ENCODE measurements around the gene ALG1. TPM values are rescaled to one million over a fixed set of nuclear protein-coding genes. Genes with fewer than 3 reads are reported as not detected.

ALG1 gene
- total RNA-seq, 2 experiments from 2014 or later: 12.8 to 14.1 TPM

DNA sequence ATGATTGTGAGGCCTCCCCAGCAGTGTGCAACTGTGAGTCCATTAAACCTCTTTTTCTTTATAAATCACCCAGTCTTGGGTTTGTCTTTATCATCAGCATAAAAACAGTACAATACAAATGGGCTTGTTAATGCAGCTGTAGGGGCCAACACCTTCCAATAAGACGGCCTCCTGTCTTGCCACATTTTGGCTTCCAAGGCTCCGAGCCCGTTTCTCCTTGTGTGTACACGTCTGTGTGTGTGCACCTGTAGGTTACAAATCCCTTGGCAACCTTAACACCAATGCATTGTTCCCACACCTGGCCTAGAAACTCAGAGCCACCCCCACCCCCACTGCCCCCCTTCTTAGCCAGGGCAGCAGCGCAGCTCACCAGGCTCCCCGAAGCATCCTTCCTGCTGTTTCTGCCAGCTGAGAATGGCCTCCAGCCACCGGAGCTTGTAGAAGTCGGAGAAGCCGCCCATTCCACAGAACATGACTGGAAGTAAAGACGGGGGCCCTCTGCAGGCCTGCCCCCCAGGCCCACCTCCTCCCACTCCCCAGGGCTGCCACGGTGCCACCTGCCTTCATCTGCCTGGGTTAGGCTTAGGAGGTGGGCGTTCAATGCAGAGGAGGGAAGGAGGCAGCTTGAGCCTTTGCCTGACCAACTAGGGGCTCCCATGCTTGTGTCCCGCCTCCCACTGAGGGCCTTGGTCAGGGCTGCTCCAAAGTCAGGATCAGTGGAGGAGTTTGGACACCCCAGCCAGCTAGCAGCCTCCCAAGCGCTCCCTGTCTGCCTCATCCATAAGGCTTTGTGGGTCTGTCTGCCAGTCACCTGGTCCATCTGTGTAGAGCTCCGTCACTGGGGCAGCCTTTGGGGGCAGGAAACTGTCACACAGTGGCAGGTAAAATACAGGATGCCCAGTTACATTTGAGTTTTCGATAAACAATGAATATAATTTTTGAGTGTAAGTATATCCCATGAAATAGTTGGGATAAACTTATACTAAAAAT is 16.5 kb upstream of the ALG1 start:
- Mint-ChIP-seq H3K4me1 (ENCODE audit: low read depth) (no peaks in the 10 kb centered on the region), H3K27ac (no peak overlapping the region), H3K9me3 (peaks cover 5% of the 10 kb centered on the region), H3K27me3 (no peaks in the 10 kb centered on the region), H3K36me3 (no peaks in the 10 kb centered on the region), H3K4me3 (no peak overlapping the region)
- intact Hi-C loops (cut with micrococcal nuclease): loop anchor here (5.0 kb wide), 1 partner anchor 37 kb away; no protein-coding TSS in a partner anchor
- DNase-seq: no peak
- POLR2A ChIA-PET: no interaction called here
- CTCF ChIA-PET: interaction anchor here (1.3 to 2.0 kb wide), 3 partner anchors 16 to 31 kb away, joined by 3 to 12 read pairs (median 4); no protein-coding TSS in a partner anchor

GRCh38 chr16:5056352-5056751 is 15.3 kb upstream of the ALG1 start:
- intact Hi-C loops (cut with micrococcal nuclease): loop anchor here (5.0 kb wide), 1 partner anchor 36 kb away; no protein-coding TSS in a partner anchor
- H3K4me3 Mint-ChIP-seq: no peak overlapping the region
- H3K27me3 Mint-ChIP-seq: no peaks in the 10 kb centered on the region
- no peaks in the 10 kb centered on the region for H3K4me1 Mint-ChIP-seq (ENCODE audit: low read depth)
- no peak overlapping the region for H3K27ac Mint-ChIP-seq
- DNase-seq: peak; percentile 59
- ChIA-PET POLR2A (no interaction called here), CTCF (interaction anchor here (0.7 to 2.0 kb wide), 5 partner anchors 16 to 36 kb away, joined by 3 to 12 read pairs (median 4); partner anchors contain the start of gene ALG1)
- no peaks in the 10 kb centered on the region for H3K9me3 Mint-ChIP-seq
- no peaks in the 10 kb centered on the region for H3K36me3 Mint-ChIP-seq

DNA sequence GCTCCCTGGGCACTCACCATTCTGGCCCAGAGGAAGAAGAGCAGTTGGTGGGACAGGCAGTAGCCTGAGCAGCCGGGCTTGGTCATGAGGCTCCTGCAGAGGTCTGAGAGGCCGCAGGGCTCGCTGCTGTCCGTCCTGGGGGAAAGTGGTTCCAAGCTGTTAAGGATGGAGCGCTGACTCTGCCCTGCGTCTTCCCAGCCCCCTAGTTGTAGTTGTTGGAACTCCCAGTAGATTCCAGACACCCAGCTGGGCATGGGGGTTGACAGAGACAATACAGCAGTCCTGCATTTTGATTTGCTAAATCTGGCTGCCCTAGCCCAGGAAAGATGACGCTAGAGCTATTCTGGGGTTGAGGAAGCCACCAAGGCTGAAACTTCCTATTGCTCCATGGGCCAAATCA is 13.2 kb upstream of the ALG1 start:
- POLR2A ChIA-PET: no interaction called here
- Mint-ChIP-seq H3K9me3 (no peaks in the 10 kb centered on the region), H3K27me3 (no peaks in the 10 kb centered on the region), H3K4me1 (ENCODE audit: low read depth) (no peaks in the 10 kb centered on the region), H3K4me3 (no peak overlapping the region), H3K36me3 (no peaks in the 10 kb centered on the region), H3K27ac (no peak overlapping the region)
- intact Hi-C loops (cut with micrococcal nuclease): loop anchor here (5.0 kb wide), 1 partner anchor 34 kb away; no protein-coding TSS in a partner anchor
- DNase-seq: no peak
- CTCF ChIA-PET: interaction anchor here (1.2 kb wide), 1 partner anchor 557 kb away, joined by 3 read pairs; no protein-coding TSS in a partner anchor

DNA sequence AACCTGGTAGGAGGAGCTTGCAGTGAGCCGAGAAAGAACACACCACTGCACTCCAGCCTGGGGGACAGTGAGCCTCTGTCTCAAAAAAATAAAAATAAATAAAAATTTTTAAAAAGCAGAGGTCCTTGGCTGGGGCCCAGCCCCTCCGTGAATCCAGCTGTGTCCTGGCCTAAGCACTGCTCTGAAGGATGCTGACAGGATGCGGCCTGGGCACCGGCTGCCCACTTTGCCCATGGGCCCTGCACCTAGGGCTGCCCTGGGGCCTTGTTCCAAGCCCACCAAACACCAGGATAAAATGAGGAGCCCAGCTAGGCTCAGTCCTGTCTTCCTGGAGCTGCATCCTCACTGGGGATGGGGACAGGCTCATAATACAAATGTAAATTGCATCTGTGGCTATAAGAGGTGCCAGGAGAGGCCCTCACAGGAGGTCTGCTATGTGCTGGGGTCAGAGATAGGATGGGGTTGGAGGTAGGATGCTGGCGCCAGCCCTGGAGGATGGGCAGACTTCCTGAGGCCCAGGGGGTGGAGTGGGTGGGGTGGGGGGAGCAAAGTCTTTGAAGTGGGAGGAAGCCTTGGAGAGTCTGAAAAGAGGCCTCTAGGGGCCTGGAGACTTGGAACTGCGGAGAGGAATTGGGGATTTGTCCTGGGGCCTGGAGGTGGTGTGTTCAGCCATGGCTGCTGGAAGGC is 12.1 kb upstream of the ALG1 start:
- no peaks in the 10 kb centered on the region for H3K4me1 Mint-ChIP-seq (ENCODE audit: low read depth)
- no peak for DNase-seq
- intact Hi-C loops (cut with micrococcal nuclease): loop anchor here (5.0 kb wide), 1 partner anchor 33 kb away; no protein-coding TSS in a partner anchor
- H3K4me3 Mint-ChIP-seq: no peak overlapping the region
- ChIA-PET CTCF (no interaction called here), POLR2A (no interaction called here)
- H3K36me3 Mint-ChIP-seq: no peaks in the 10 kb centered on the region
- H3K9me3 Mint-ChIP-seq: no peaks in the 10 kb centered on the region
- no peaks in the 10 kb centered on the region for H3K27me3 Mint-ChIP-seq
- H3K27ac Mint-ChIP-seq: no peak overlapping the region

GRCh38 chr16:5060073-5060641 is 11.5 kb upstream of the ALG1 start:
- no peak for DNase-seq
- no peaks in the 10 kb centered on the region for H3K4me1 Mint-ChIP-seq (ENCODE audit: low read depth)
- H3K4me3 Mint-ChIP-seq: no peak overlapping the region
- no peaks in the 10 kb centered on the region for H3K27me3 Mint-ChIP-seq
- H3K27ac Mint-ChIP-seq: no peak overlapping the region
- H3K9me3 Mint-ChIP-seq: no peaks in the 10 kb centered on the region
- no peaks in the 10 kb centered on the region for H3K36me3 Mint-ChIP-seq
- POLR2A ChIA-PET: no interaction called here
- intact Hi-C loops (cut with micrococcal nuclease): no loop called here
- CTCF ChIA-PET: interaction anchor here (1.4 kb wide), 1 partner anchor 32 kb away, joined by 3 read pairs; no protein-coding TSS in a partner anchor

- intact Hi-C loops (cut with micrococcal nuclease): no loop called here
- no peaks in the 10 kb centered on the region for H3K27me3 Mint-ChIP-seq
- no peaks in the 10 kb centered on the region for H3K4me1 Mint-ChIP-seq (ENCODE audit: low read depth)
- H3K4me3 Mint-ChIP-seq: no peak overlapping the region
- CTCF ChIA-PET: no interaction called here
- DNase-seq: no peak
- H3K9me3 Mint-ChIP-seq: no peaks in the 10 kb centered on the region
- H3K27ac Mint-ChIP-seq: no peak overlapping the region
- POLR2A ChIA-PET: no interaction called here
- H3K36me3 Mint-ChIP-seq: no peaks in the 10 kb centered on the region
Measured at GRCh38 chr16:5062051-5062450, 9.6 kb upstream of the ALG1 start.

- Mint-ChIP-seq H3K9me3 (no peaks in the 10 kb centered on the region), H3K27ac (no peak overlapping the region), H3K4me1 (ENCODE audit: low read depth) (no peaks in the 10 kb centered on the region), H3K36me3 (no peaks in the 10 kb centered on the region), H3K27me3 (no peaks in the 10 kb centered on the region), H3K4me3 (no peak overlapping the region)
- ChIA-PET CTCF (no interaction called here), POLR2A (no interaction called here)
- intact Hi-C loops (cut with micrococcal nuclease): no loop called here
- no peak for DNase-seq
Measured at GRCh38 chr16:5062790-5063765, 8.6 kb upstream of the ALG1 start.

GRCh38 chr16:5064915-5065314 is 6.7 kb upstream of the ALG1 start:
- no peaks in the 10 kb centered on the region for H3K9me3 Mint-ChIP-seq
- H3K4me1 Mint-ChIP-seq (ENCODE audit: low read depth): no peaks in the 10 kb centered on the region
- intact Hi-C loops (cut with micrococcal nuclease): no loop called here
- H3K36me3 Mint-ChIP-seq: no peaks in the 10 kb centered on the region
- ChIA-PET CTCF (interaction anchor here (1.0 kb wide), 1 partner anchor 20 kb away, joined by 3 read pairs; no protein-coding TSS in a partner anchor), POLR2A (no interaction called here)
- DNase-seq: no peak
- H3K27me3 Mint-ChIP-seq: no peaks in the 10 kb centered on the region
- no peak overlapping the region for H3K4me3 Mint-ChIP-seq
- H3K27ac Mint-ChIP-seq: no peak overlapping the region

- no peaks in the 10 kb centered on the region for H3K4me1 Mint-ChIP-seq (ENCODE audit: low read depth)
- no peak overlapping the region for H3K4me3 Mint-ChIP-seq
- ChIA-PET POLR2A (no interaction called here), CTCF (no interaction called here)
- H3K36me3 Mint-ChIP-seq: no peaks in the 10 kb centered on the region
- H3K27ac Mint-ChIP-seq: no peak overlapping the region
- H3K27me3 Mint-ChIP-seq: no peaks in the 10 kb centered on the region
- intact Hi-C loops (cut with micrococcal nuclease): no loop called here
- DNase-seq: no peak
- H3K9me3 Mint-ChIP-seq: no peaks in the 10 kb centered on the region
Measured at GRCh38 chr16:5065326-5065725, 6.3 kb upstream of the ALG1 start.

GRCh38 chr16:5065813-5066212 is 5.8 kb upstream of the ALG1 start, which contains the start of gene C16orf89:
Gene C16orf89, minus strand, starts transcription at chr16:5065956. Its CDS starts 48 bp downstream, at chr16:5065908.
- H3K27ac Mint-ChIP-seq: no peak within 1 kb of the TSS
- ChIA-PET POLR2A (no interaction called here), CTCF (no interaction called here)
- H3K4me3 Mint-ChIP-seq: no peak within 1 kb of the TSS
- H3K4me1 Mint-ChIP-seq (ENCODE audit: low read depth): peaks cover under 1% of the 10 kb centered on the region
- no peaks in the 10 kb centered on the region for H3K27me3 Mint-ChIP-seq
- intact Hi-C loops (cut with micrococcal nuclease): no loop called here
- DNase-seq: no peak
- H3K36me3 Mint-ChIP-seq: no peaks in the 10 kb centered on the region
- H3K9me3 Mint-ChIP-seq: no peaks in the 10 kb centered on the region

- peaks cover 7% of the 10 kb centered on the region for H3K4me1 Mint-ChIP-seq (ENCODE audit: low read depth)
- POLR2A ChIA-PET: no interaction called here
- no peaks in the 10 kb centered on the region for H3K36me3 Mint-ChIP-seq
- CTCF ChIA-PET: no interaction called here
- no peaks in the 10 kb centered on the region for H3K9me3 Mint-ChIP-seq
- H3K4me3 Mint-ChIP-seq: no peak overlapping the region
- H3K27ac Mint-ChIP-seq: no peak overlapping the region
- intact Hi-C loops (cut with micrococcal nuclease): no loop called here
- no peak for DNase-seq
- no peaks in the 10 kb centered on the region for H3K27me3 Mint-ChIP-seq
Measured at GRCh38 chr16:5066511-5066910, 5.1 kb upstream of the ALG1 start.

All from activated CD4-positive, alpha-beta memory T cell treated with anti-CD3 and anti-CD28 coated beads for 36 hours (primary cell).